K562 (cell line): ENCODE measurements around the gene CCDC7. TPM values are rescaled to one million over a fixed set of nuclear protein-coding genes. Genes with fewer than 3 reads are reported as not detected.

ENCODE experiments used
- ATAC-seq: fragments of 200-7000 bp; cut with Tn5 transposase; 3 replicates; pipeline ENCODE4 v1.9.1; 2020; ENCODE audit warnings: moderate library complexity
- BruUV-seq: library from RNA; stranded (reverse); fragments of 400-500 nt; replicated peaks from 2 replicates; lab custom pipeline; 2021; lab: Mats Ljungman, UMichigan
- CTCF ChIA-PET: fragments of 300-600 bp; formaldehyde crosslinking; extraction: SDS; loops from one replicate; lab custom pipeline; 2021; ENCODE audit warnings: low intra/inter-chr PET ratio; lab: Yijun Ruan, JAX
- POLR2A ChIA-PET: fragments of 300-600, 350-650 bp; sonication (Branson Sonifier 250); formaldehyde crosslinking; extraction: SDS; loops from one replicate; lab custom pipeline; 2021; ENCODE audit warnings: antibody characterized with exemption, inconsistent platforms; lab: Yijun Ruan, JAX
- DNase-seq, 4 experiments: peaks; one replicate each; pipeline versions ENCODE4 v3.0.0 to v3.0.0-alpha.2; 2011 to 2018; ENCODE audit warnings: low spot score in 3 of 4, mixed read lengths in 3 of 4; ENCODE audit errors: extremely low read depth in 1 of 4
- FAIRE-seq: peaks from 2 replicates; lab custom pipeline; 2011; peaks lifted over from hg19 to GRCh38; lab: Jason Lieb, UNC
- H2AFZ ChIP-seq: 2 replicates; pipeline ENCODE4 v1.6.0; 2011; ENCODE audit warnings: low read depth, low read length, control low read depth, inconsistent platforms
- H3K27ac ChIP-seq: fragments of 200-600 bp; 3 replicates; pipeline ENCODE4 v1.8.0; 2011; ENCODE audit warnings: low read depth, mild to moderate bottlenecking, control low read depth, inconsistent platforms, low read length, moderate library complexity, mixed read lengths; ENCODE audit errors: extremely low read depth
- H3K27me3 ChIP-seq, 2 experiments: fragments of 300-600 bp in 1 of 2; 2 replicates in 1 of 2; 3 replicates in 1 of 2; pipeline versions ENCODE4 v1.6.0 to v1.8.0; 2011; ENCODE audit warnings: inconsistent platforms in 2 of 2, low read length in 2 of 2, mild to moderate bottlenecking in 1 of 2, mixed read lengths in 1 of 2, moderate library complexity in 1 of 2; ENCODE audit not compliant: control insufficient read depth in 2 of 2, insufficient read depth in 2 of 2
- H3K36me3 ChIP-seq: fragments of 300-600 bp; 3 replicates; pipeline ENCODE4 v1.8.0; 2011; ENCODE audit warnings: mild to moderate bottlenecking, low read length, inconsistent platforms; ENCODE audit not compliant: control insufficient read depth, insufficient read depth
- H3K4me1 ChIP-seq, 2 experiments: fragments of 200-600 bp in 1 of 2; replicated peaks in 1 of 2; 2 replicates in 1 of 2; 3 replicates in 1 of 2; pipeline versions ENCODE4 v1.5.1 to v1.8.0; 2011; ENCODE audit warnings: inconsistent platforms in 2 of 2, low read length in 2 of 2, mild to moderate bottlenecking in 1 of 2, mixed read lengths in 1 of 2, moderate library complexity in 1 of 2; ENCODE audit not compliant: control insufficient read depth in 2 of 2, insufficient read depth in 2 of 2
- H3K4me2 ChIP-seq: 2 replicates; pipeline ENCODE4 v1.6.1; 2011; ENCODE audit warnings: low read length, control low read depth, inconsistent platforms, mixed read lengths; ENCODE audit not compliant: insufficient read depth
- H3K4me3 ChIP-seq: fragments of 200-600 bp; sonication (generic), shearing (Covaris generic); 2 replicates; pipeline ENCODE4 v1.5.1; 2016; ENCODE audit warnings: control low read depth, inconsistent platforms
- H3K79me2 ChIP-seq: fragments of 200-600 bp; 3 replicates; pipeline ENCODE4 v1.8.0; 2011; ENCODE audit warnings: low read length, inconsistent platforms; ENCODE audit not compliant: control insufficient read depth, insufficient read depth
- H3K9ac ChIP-seq, 2 experiments: 2 replicates each; pipeline versions ENCODE4 v1.6.0 to v1.6.1; 2011; ENCODE audit warnings: low read depth in 2 of 2, low read length in 2 of 2, control low read depth in 1 of 2, inconsistent platforms in 1 of 2, mild to moderate bottlenecking in 1 of 2, mixed read lengths in 1 of 2; ENCODE audit not compliant: insufficient read depth in 1 of 2
- H3K9me1 ChIP-seq: one replicate; pipeline ENCODE4 v1.6.0; 2011; ENCODE audit warnings: inconsistent platforms, mild to moderate bottlenecking, low read length, moderate library complexity; ENCODE audit not compliant: control insufficient read depth, insufficient read depth
- H3K9me3 ChIP-seq: replicated peaks from 2 replicates; pipeline ENCODE4 v1.5.1; 2011; ENCODE audit warnings: low read depth, low read length, inconsistent platforms; ENCODE audit not compliant: control insufficient read depth, insufficient read depth
- H4K20me1 ChIP-seq: replicated peaks from 2 replicates; pipeline ENCODE4 v1.6.1; 2011; ENCODE audit warnings: low read length, inconsistent platforms, mixed read lengths; ENCODE audit not compliant: control insufficient read depth, insufficient read depth
- ARID2 ChIP-seq: fragments of 450-650 bp; IDR thresholded peaks from 2 replicates; pipeline ENCODE4 v1.6.1; 2017; ENCODE audit warnings: antibody characterized with exemption, mild to moderate bottlenecking
- ASH1L ChIP-seq: fragments of 450-650 bp; IDR thresholded peaks from 2 replicates; pipeline ENCODE4 v1.6.1; 2018; ENCODE audit warnings: borderline replicate concordance, mild to moderate bottlenecking, low read depth; ENCODE audit not compliant: partially characterized antibody
- BCOR ChIP-seq: fragments of 450-650 bp; IDR thresholded peaks from 2 replicates; pipeline ENCODE4 v1.6.1; 2016
- BRD9 ChIP-seq: fragments of 450-650 bp; IDR thresholded peaks from 2 replicates; pipeline ENCODE4 v1.6.1; 2018; ENCODE audit warnings: low read depth; ENCODE audit not compliant: partially characterized antibody
- CBFA2T3 ChIP-seq: fragments of 450-650 bp; IDR thresholded peaks from 2 replicates; pipeline ENCODE4 v1.6.1; 2017
- CCAR2 ChIP-seq: fragments of 200-400 bp; formaldehyde crosslinking; IDR thresholded peaks from 2 replicates; pipeline ENCODE4 v1.6.1; 2017; ENCODE audit warnings: mild to moderate bottlenecking, low read depth, low read length
- NCOA6 ChIP-seq: fragments of 450-650 bp; IDR thresholded peaks from 2 replicates; pipeline ENCODE4 v1.6.1; 2017; ENCODE audit warnings: mild to moderate bottlenecking
- NFE2 ChIP-seq: IDR thresholded peaks from 2 replicates; pipeline ENCODE4 v1.6.1; 2014; ENCODE audit warnings: antibody characterized with exemption, low read depth
- POLR2AphosphoS2 ChIP-seq: IDR thresholded peaks from 2 replicates; pipeline ENCODE4 v1.6.1; 2012; ENCODE audit warnings: low read length, improper control_type of control experiment
- POLR3G ChIP-seq: IDR thresholded peaks from 2 replicates; pipeline ENCODE4 v1.6.1; 2011; ENCODE audit not compliant: insufficient read length, insufficient replicate concordance; ENCODE audit errors: extremely low read depth
- ZEB2 ChIP-seq: fragments of 450-650 bp; IDR thresholded peaks from 2 replicates; pipeline ENCODE4 v1.6.1; 2016
- ZFX ChIP-seq: sonication (generic); formaldehyde crosslinking; IDR thresholded peaks from 2 replicates; pipeline ENCODE4 v1.8.0; 2022; ENCODE audit warnings: mild to moderate bottlenecking, missing genetic modification reagents, moderate library complexity
- ZNF124 ChIP-seq: sonication (generic); formaldehyde crosslinking; IDR thresholded peaks from 2 replicates; pipeline ENCODE4 v1.8.1; 2022; ENCODE audit warnings: missing genetic modification reagents
- ZNF239 ChIP-seq: fragments of 250-450 bp; sonication (Bioruptor Pico); IDR thresholded peaks from 2 replicates; pipeline ENCODE4 v1.4.0; 2020; ENCODE audit warnings: mild to moderate bottlenecking
- WGBS: fragments of 100-300 bp; shearing (Covaris generic); methylation state at CpG from one replicate; pipeline ENCODE4 v1.1.6; 2016; ENCODE audit warnings: low coverage, mixed read lengths; ENCODE audit not compliant: insufficient coverage; ENCODE audit errors: missing lambda C conversion rate; 5-methylcytosine and 5-hydroxymethylcytosine counted together
- in situ Hi-C: fragments of 300-500 bp; cut with MboI; formaldehyde crosslinking; loops from 4 replicates; pipeline ENCODE4 v1.15.0; 2018; ENCODE audit warnings: inconsistent platforms, mixed read lengths
- intact Hi-C: fragments of 100-400 bp; cut with micrococcal nuclease; formaldehyde crosslinking; loops from 2 replicates; pipeline ENCODE4 v1.14.2; 2022
- polyA plus RNA-seq, 8 experiments: library from polyadenylated mRNA; depleted of rRNA in 4 of 8; stranded (reverse) in 5 of 8; unstranded in 3 of 8; fragments of >200 nt; fragmentation: Nextera tagmentation in 2 of 8; fragmentation: Illumina TruSeq in 1 of 8; extraction: Ambion mirVana in 2 of 8; extraction: Trizol in 1 of 8; gene quantifications; 2 replicates each; pipeline versions ENCODE4 v1.2.1 to v1.2.3, GENCODE V29; 2011 to 2014; ENCODE audit warnings: inconsistent platforms in 1 of 8, missing spikeins in 1 of 8
- total RNA-seq, 7 experiments: library from RNA; depleted of rRNA in 6 of 7; stranded (reverse); fragments of >200 nt in 6 of 7; fragmentation: Illumina TruSeq in 2 of 7; extraction: Trizol in 2 of 7; gene quantifications; 2 replicates each; pipeline versions ENCODE4 v1.2.1 to v1.2.3, GENCODE V29; 2011 to 2021; ENCODE audit warnings: low replicate concordance in 1 of 7
- TF ChIP-seq, protein P1 (sequence below): sonication (generic); formaldehyde crosslinking; IDR thresholded peaks from 2 replicates; pipeline ENCODE4 v1.8.0; 2022; ENCODE audit warnings: mild to moderate bottlenecking, missing genetic modification reagents
- TF ChIP-seq, protein P2 (sequence below): fragments of 450-650 bp; conservative IDR thresholded peaks from 2 replicates; pipeline ENCODE4 v1.6.1; 2016; ENCODE audit warnings: missing genetic modification characterization, low read depth, mild to moderate bottlenecking, missing compliant biosample characterization, moderate library complexity
- TF ChIP-seq, protein P3 (sequence below), 2 experiments: fragments of 450-650 bp; IDR thresholded peaks; 2 replicates each; pipeline ENCODE4 v1.6.1; 2016
- TF ChIP-seq, protein P4 (sequence below): sonication (generic); IDR thresholded peaks from 2 replicates; pipeline ENCODE4 v1.6.1; 2016

CCDC7 gene
- total and polyA plus RNA-seq, 9 of the 15 experiments (the other 6 are each of a cell fraction or from before 2014, with no cell fraction given): 1.5 to 6.6 (median 2.7) TPM

DNA sequence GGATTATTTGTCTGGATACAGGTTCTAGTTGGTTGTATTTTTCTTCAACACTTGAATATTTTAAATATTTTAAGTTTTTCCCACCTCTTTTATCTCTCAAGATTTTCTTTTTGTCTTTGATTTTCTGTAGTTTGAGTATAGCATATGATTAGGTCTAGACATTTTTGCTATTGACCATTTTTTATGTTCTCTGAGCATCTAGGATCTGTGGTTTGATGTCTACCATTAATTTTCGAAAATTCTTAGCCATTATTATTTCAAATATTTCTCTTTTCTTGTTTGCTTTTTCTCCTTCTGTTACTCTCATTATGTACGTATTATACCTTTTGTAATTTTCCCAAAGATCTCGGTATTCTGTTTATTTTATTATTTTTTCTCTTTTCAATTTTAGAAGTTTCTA, 293.0 kb downstream of the CCDC7 start:
- H3K79me2 ChIP-seq: no peaks in the 10 kb centered on the region
- H3K27me3 ChIP-seq: no peaks in the 10 kb centered on the region
- no peak overlapping the region for H3K4me3 ChIP-seq
- POLR2A ChIA-PET: interaction anchor here (0.7 kb wide), 1 partner anchor 594 kb away, joined by 4 read pairs; no protein-coding TSS in a partner anchor
- no peaks in the 10 kb centered on the region for H3K9me3 ChIP-seq
- 0% methylated on average over 3 of the region's 3 CpGs for WGBS
- BruUV-seq: no TSS peak
- TF ChIP-seq NCOA6 (no peak), NFE2 (no peak), POLR2AphosphoS2 (no peak), CBFA2T3 (no peak), ZNF124 (CRISPR knock-in tag) (no peak), ARID2 (no peak), ZFX (CRISPR knock-in tag) (no peak), CCAR2 (no peak), POLR3G (no peak), BRD9 (no peak), ZNF239 (CRISPR knock-in tag) (no peak), ZEB2 (no peak), ASH1L (no peak), BCOR (no peak)
- TF ChIP-seq, protein P1, sequence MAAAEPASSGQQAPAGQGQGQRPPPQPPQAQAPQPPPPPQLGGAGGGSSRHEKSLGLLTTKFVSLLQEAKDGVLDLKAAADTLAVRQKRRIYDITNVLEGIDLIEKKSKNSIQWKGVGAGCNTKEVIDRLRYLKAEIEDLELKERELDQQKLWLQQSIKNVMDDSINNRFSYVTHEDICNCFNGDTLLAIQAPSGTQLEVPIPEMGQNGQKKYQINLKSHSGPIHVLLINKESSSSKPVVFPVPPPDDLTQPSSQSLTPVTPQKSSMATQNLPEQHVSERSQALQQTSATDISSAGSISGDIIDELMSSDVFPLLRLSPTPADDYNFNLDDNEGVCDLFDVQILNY: no peak
- TF ChIP-seq, protein P2, sequence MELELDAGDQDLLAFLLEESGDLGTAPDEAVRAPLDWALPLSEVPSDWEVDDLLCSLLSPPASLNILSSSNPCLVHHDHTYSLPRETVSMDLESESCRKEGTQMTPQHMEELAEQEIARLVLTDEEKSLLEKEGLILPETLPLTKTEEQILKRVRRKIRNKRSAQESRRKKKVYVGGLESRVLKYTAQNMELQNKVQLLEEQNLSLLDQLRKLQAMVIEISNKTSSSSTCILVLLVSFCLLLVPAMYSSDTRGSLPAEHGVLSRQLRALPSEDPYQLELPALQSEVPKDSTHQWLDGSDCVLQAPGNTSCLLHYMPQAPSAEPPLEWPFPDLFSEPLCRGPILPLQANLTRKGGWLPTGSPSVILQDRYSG (tag): no peak
- TF ChIP-seq, protein P3, sequence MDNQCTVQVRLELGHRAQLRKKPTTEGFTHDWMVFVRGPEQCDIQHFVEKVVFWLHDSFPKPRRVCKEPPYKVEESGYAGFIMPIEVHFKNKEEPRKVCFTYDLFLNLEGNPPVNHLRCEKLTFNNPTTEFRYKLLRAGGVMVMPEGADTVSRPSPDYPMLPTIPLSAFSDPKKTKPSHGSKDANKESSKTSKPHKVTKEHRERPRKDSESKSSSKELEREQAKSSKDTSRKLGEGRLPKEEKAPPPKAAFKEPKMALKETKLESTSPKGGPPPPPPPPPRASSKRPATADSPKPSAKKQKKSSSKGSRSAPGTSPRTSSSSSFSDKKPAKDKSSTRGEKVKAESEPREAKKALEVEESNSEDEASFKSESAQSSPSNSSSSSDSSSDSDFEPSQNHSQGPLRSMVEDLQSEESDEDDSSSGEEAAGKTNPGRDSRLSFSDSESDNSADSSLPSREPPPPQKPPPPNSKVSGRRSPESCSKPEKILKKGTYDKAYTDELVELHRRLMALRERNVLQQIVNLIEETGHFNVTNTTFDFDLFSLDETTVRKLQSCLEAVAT (IDR thresholded peaks at IDR 0.05): no peak
- TF ChIP-seq, protein P4, sequence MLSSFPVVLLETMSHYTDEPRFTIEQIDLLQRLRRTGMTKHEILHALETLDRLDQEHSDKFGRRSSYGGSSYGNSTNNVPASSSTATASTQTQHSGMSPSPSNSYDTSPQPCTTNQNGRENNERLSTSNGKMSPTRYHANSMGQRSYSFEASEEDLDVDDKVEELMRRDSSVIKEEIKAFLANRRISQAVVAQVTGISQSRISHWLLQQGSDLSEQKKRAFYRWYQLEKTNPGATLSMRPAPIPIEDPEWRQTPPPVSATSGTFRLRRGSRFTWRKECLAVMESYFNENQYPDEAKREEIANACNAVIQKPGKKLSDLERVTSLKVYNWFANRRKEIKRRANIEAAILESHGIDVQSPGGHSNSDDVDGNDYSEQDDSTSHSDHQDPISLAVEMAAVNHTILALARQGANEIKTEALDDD: no peak
- no peak overlapping the region for H3K4me2 ChIP-seq
- DNase-seq (no peak), FAIRE-seq (no peak), ATAC-seq (no peak)
- CTCF ChIA-PET: no interaction called here
- intact Hi-C loops: no loop called here
- no peaks in the 10 kb centered on the region for H4K20me1 ChIP-seq
- no peak overlapping the region for H3K9ac ChIP-seq
- no peak overlapping the region for H2AFZ ChIP-seq
- no peaks in the 10 kb centered on the region for H3K4me1 ChIP-seq
- in situ Hi-C loops: no loop called here
- no peak overlapping the region for H3K27ac ChIP-seq
- no peaks in the 10 kb centered on the region for H3K36me3 ChIP-seq
- no peaks in the 10 kb centered on the region for H3K9me1 ChIP-seq
